Measurements from ENCODE around the gene CEP126. TPM values are rescaled to one million over a fixed set of nuclear protein-coding genes. Genes with fewer than 3 reads are reported as not detected.
A peak's percentile ranks its signal among the peaks of the same experiment; 100 is the strongest.

CEP126 gene
- total and polyA plus RNA-seq, 2 of the 13 experiments (the other 11 are each of a cell fraction or from before 2014, with no cell fraction given) = 1.4 to 1.7 TPM

GRCh38 chr11:101914738-101915426, at the start of gene CEP126 (continued):
- TF ChIP-seq YEATS2 (CRISPR knock-in tag; IDR thresholded peaks at IDR 0.05; ENCODE audit: borderline replicate concordance) (peak; percentile 63; the same call in 1 of the 2 replicates), HDAC1 (CRISPR knock-in tag; IDR thresholded peaks at IDR 0.05) (peak; percentile 98), SMAD3 (CRISPR knock-in tag; IDR thresholded peaks at IDR 0.05) (0 out of 2 replicates have a peak, but pooled peaks have one; percentile 25), SOX13 (IDR thresholded peaks at IDR 0.05) (no peak), SOX13 (CRISPR knock-in tag; conservative IDR thresholded peaks at IDR 0.05 in 1 of 2, IDR thresholded peaks at IDR 0.05 in 1 of 2) (peak in 1 of 2 experiments; percentile 44; a peak in 1 of 4 replicates), ZBTB33 (CRISPR knock-in tag; IDR thresholded peaks at IDR 0.05) (no peak), MED8 (CRISPR knock-in tag; IDR thresholded peaks at IDR 0.05; ENCODE audit: insufficient replicate concordance) (no peak), IKZF5 (CRISPR knock-in tag; IDR thresholded peaks at IDR 0.05) (peak; percentile 89), ZSCAN22 (CRISPR knock-in tag; IDR thresholded peaks at IDR 0.05) (no peak), RAD21 (CRISPR knock-in tag; IDR thresholded peaks at IDR 0.05) (peak; percentile 71), ZNF839 (CRISPR knock-in tag; IDR thresholded peaks at IDR 0.05; ENCODE audit: borderline replicate concordance) (peak; percentile 76; the same call in 1 of the 2 replicates), JUN (CRISPR knock-in tag; IDR thresholded peaks at IDR 0.05) (no peak), PCBP1 (IDR thresholded peaks at IDR 0.05; ENCODE audit: borderline replicate concordance, low read depth, low read length) (peak; percentile 58; the same call in 1 of the 2 replicates), DRAP1 (CRISPR knock-in tag; IDR thresholded peaks at IDR 0.05) (no peak; the same call in 1 of the 2 replicates), KDM1A (CRISPR knock-in tag; IDR thresholded peaks at IDR 0.05) (no peak), ZNF607 (CRISPR knock-in tag; IDR thresholded peaks at IDR 0.05; ENCODE audit: borderline replicate concordance) (peak; percentile 57; the same call in 1 of the 2 replicates), SUZ12 (IDR thresholded peaks at IDR 0.05; ENCODE audit: low read depth, low read length) (no peak), ZBTB1 (CRISPR knock-in tag; IDR thresholded peaks at IDR 0.05; ENCODE audit: borderline replicate concordance) (no peak), MTF1 (CRISPR knock-in tag; IDR thresholded peaks at IDR 0.05) (no peak), PATZ1 (CRISPR knock-in tag; IDR thresholded peaks at IDR 0.05) (peak; percentile 70), PRDM4 (CRISPR knock-in tag; IDR thresholded peaks at IDR 0.05; ENCODE audit: borderline replicate concordance) (no peak), KDM3A (CRISPR knock-in tag; IDR thresholded peaks at IDR 0.05; ENCODE audit: low read depth) (peak; percentile 90; the same call in 1 of the 2 replicates)

Data from HepG2 (cell line).